ENCODE measurements around the gene RPRD2. TPM values are rescaled to one million over a fixed set of nuclear protein-coding genes. Genes with fewer than 3 reads are reported as not detected.

The RPRD2 gene
- total RNA-seq, 2 experiments from 2014 or later = 27.1 to 27.9 TPM

- no peaks in the 10 kb centered on the region for H3K27me3 Mint-ChIP-seq
- peak overlapping the region; percentile 5 for H3K27ac Mint-ChIP-seq
- Histone ChIP-seq H3K4me3 (ENCODE audit: low read length) (no peak overlapping the region), H3K9me3 (ENCODE audit: control insufficient read depth in 1 of 2, insufficient read depth in 1 of 2, low read length in 2 of 2) (no peaks in the 10 kb centered on the region), H3K27ac (ENCODE audit: low read depth in 1 of 2, low read length in 2 of 2) (no peak overlapping the region), H3K4me1 (ENCODE audit: insufficient read depth, low read length) (peaks cover 12% of the 10 kb centered on the region), H3K27me3 (ENCODE audit: control insufficient read depth in 1 of 2, insufficient read depth in 2 of 2, low read length in 2 of 2) (no peaks in the 10 kb centered on the region), H3K36me3 (ENCODE audit: insufficient read depth, low read length) (peaks cover 4% of the 10 kb centered on the region)
- H3K36me3 Mint-ChIP-seq (ENCODE audit: low read depth) = peaks cover 20% of the 10 kb centered on the region
- TF ChIP-seq CTCF (IDR thresholded peaks at IDR 0.05) = no peak
- no peaks in the 10 kb centered on the region for H3K9me3 Mint-ChIP-seq
- H3K4me1 Mint-ChIP-seq (ENCODE audit: low read depth) = peaks cover 73% of the 10 kb centered on the region
- ChIA-PET CTCF (interaction anchor here (1.2 kb wide), 1 partner anchor 22 kb away, joined by 4 read pairs; no protein-coding TSS in a partner anchor), POLR2A (no interaction called here)
- ATAC-seq (ENCODE audit: poor library complexity) (no peak), DNase-seq (no peak)
- H3K4me3 Mint-ChIP-seq = no peak overlapping the region
- intact Hi-C loops (cut with DNase I, micrococcal nuclease) = loop anchor here in 1 of 2 experiments (10.0 kb wide), 1 partner anchor 259 kb away; no protein-coding TSS in a partner anchor
These were observed 41.7 kb downstream of the RPRD2 start for GRCh38 chr1:150405660-150406059.

- POLR2A ChIA-PET = no interaction called here
- Mint-ChIP-seq H3K27me3 (no peaks in the 10 kb centered on the region), H3K36me3 (ENCODE audit: low read depth) (peaks cover 20% of the 10 kb centered on the region), H3K4me3 (no peak overlapping the region), H3K27ac (peak overlapping the region; percentile 5), H3K4me1 (ENCODE audit: low read depth) (peaks cover 75% of the 10 kb centered on the region), H3K9me3 (no peaks in the 10 kb centered on the region)
- Histone ChIP-seq H3K4me1 (ENCODE audit: insufficient read depth, low read length) (peaks cover 9% of the 10 kb centered on the region), H3K36me3 (ENCODE audit: insufficient read depth, low read length) (peaks cover 4% of the 10 kb centered on the region), H3K4me3 (ENCODE audit: low read length) (no peak overlapping the region), H3K27ac (ENCODE audit: low read depth in 1 of 2, low read length in 2 of 2) (no peak overlapping the region), H3K9me3 (ENCODE audit: control insufficient read depth in 1 of 2, insufficient read depth in 1 of 2, low read length in 2 of 2) (no peaks in the 10 kb centered on the region), H3K27me3 (ENCODE audit: control insufficient read depth in 1 of 2, insufficient read depth in 2 of 2, low read length in 2 of 2) (no peaks in the 10 kb centered on the region)
- no peak for TF ChIP-seq CTCF (IDR thresholded peaks at IDR 0.05)
- intact Hi-C loops (cut with DNase I, micrococcal nuclease) = loop anchor here in 1 of 2 experiments (10.0 kb wide), 1 partner anchor 258 kb away; no protein-coding TSS in a partner anchor
- DNase-seq = no peak
- ATAC-seq (ENCODE audit: poor library complexity) = no peak
- CTCF ChIA-PET = no interaction called here
These were observed 42.5 kb downstream of the RPRD2 start for GRCh38 chr1:150406483-150406882.

- intact Hi-C loops (cut with DNase I, micrococcal nuclease) = loop anchor here in 1 of 2 experiments (10.0 kb wide), 1 partner anchor 257 kb away; no protein-coding TSS in a partner anchor
- no peak for TF ChIP-seq CTCF (IDR thresholded peaks at IDR 0.05)
- Histone ChIP-seq H3K27ac (ENCODE audit: low read depth in 1 of 2, low read length in 2 of 2) (no peak overlapping the region), H3K9me3 (ENCODE audit: control insufficient read depth in 1 of 2, insufficient read depth in 1 of 2, low read length in 2 of 2) (no peaks in the 10 kb centered on the region), H3K4me1 (ENCODE audit: insufficient read depth, low read length) (peaks cover 10% of the 10 kb centered on the region), H3K36me3 (ENCODE audit: insufficient read depth, low read length) (peaks cover 4% of the 10 kb centered on the region), H3K27me3 (ENCODE audit: control insufficient read depth in 1 of 2, insufficient read depth in 2 of 2, low read length in 2 of 2) (no peaks in the 10 kb centered on the region), H3K4me3 (ENCODE audit: low read length) (no peak overlapping the region)
- H3K9me3 Mint-ChIP-seq = no peaks in the 10 kb centered on the region
- ATAC-seq (ENCODE audit: poor library complexity) (no peak), DNase-seq (no peak)
- H3K27me3 Mint-ChIP-seq = no peaks in the 10 kb centered on the region
- ChIA-PET POLR2A (no interaction called here), CTCF (no interaction called here)
- no peak overlapping the region for H3K27ac Mint-ChIP-seq
- peaks cover 79% of the 10 kb centered on the region for H3K4me1 Mint-ChIP-seq (ENCODE audit: low read depth)
- peaks cover 20% of the 10 kb centered on the region for H3K36me3 Mint-ChIP-seq (ENCODE audit: low read depth)
- no peak overlapping the region for H3K4me3 Mint-ChIP-seq
These were observed 43.4 kb downstream of the RPRD2 start for GRCh38 chr1:150407330-150407729.
